ENCODE measurements around the gene GTF2B. TPM values are rescaled to one million over a fixed set of nuclear protein-coding genes. Genes with fewer than 3 reads are reported as not detected.
"Not testable (repeated sequence)": the region's sequence is repeated elsewhere in the genome, so short reads cannot be mapped to it uniquely, and the experiment has no call there.

The GTF2B gene, protein sequence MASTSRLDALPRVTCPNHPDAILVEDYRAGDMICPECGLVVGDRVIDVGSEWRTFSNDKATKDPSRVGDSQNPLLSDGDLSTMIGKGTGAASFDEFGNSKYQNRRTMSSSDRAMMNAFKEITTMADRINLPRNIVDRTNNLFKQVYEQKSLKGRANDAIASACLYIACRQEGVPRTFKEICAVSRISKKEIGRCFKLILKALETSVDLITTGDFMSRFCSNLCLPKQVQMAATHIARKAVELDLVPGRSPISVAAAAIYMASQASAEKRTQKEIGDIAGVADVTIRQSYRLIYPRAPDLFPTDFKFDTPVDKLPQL
- total RNA-seq (10 to 100 TPM in 3 of 6 donors, 1 to 10 TPM in 3; 6.3 to 15.5 (median 10.4) TPM), polyA plus RNA-seq (10 to 100 TPM; 11.1 to 18.6 TPM)

DNA sequence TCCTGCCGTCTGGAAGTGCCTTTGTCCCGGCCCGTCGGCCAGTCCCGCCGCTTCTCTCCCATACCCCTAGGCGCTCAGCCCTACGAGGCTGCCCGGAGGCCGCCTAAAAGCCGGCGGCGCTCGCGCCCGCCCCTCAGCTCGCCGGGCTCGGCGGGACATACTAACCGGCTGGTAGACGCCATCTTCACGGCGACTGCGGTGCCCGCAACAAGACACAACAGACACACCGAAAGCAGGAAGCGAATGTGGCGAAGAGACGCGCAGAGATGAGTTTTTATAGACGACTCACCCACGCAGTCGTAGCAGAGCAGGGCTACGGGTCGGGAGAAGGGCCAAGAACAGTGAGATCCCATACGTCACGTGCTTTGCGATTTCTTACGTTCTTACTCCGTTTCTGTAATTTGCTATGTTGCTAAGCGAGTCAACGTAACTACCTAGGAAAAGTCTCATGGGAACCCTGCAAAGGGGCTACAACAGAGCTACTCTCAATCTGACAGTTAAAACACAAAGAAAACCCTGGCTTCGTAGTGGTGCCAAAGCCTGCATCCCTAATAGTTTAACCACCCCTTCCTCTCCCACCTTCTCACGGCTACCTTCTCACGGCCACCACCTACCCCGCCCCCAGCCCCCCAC lies at the start of gene GTF2B:
Gene GTF2B, minus strand, starts transcription at position 250 of the 633 bp plus-strand sequence. Its CDS starts 68 bp downstream, at position 182.
- Histone ChIP-seq H3K27ac (peak within 1 kb of the TSS; percentile 85 to 96 (median 90)), H3K36me3 (peaks cover 0 to 8% (median 3%) of the 10 kb centered on the region in 3 donors), H3K27me3 (no peaks in the 10 kb centered on the region), H3K9me3 (no peaks in the 10 kb centered on the region), H3K4me1 (peaks cover 14 to 28% (median 26%) of the 10 kb centered on the region in 3 donors), H3K4me3 (peak within 1 kb of the TSS; percentile 74 to 93 (median 85))
- intact Hi-C loops (cut with DNase I): no loop called here
- peak; percentile 41 for FAIRE-seq
- peak; percentile 85 to 92 (median 88) for DNase-seq
- peak; percentile 88 to 95 (median 90) for ATAC-seq
- WGBS, 2 donors: 0 to 1% methylated on average over 47 of the region's 47 CpGs
- TF ChIP-seq, protein P1, sequence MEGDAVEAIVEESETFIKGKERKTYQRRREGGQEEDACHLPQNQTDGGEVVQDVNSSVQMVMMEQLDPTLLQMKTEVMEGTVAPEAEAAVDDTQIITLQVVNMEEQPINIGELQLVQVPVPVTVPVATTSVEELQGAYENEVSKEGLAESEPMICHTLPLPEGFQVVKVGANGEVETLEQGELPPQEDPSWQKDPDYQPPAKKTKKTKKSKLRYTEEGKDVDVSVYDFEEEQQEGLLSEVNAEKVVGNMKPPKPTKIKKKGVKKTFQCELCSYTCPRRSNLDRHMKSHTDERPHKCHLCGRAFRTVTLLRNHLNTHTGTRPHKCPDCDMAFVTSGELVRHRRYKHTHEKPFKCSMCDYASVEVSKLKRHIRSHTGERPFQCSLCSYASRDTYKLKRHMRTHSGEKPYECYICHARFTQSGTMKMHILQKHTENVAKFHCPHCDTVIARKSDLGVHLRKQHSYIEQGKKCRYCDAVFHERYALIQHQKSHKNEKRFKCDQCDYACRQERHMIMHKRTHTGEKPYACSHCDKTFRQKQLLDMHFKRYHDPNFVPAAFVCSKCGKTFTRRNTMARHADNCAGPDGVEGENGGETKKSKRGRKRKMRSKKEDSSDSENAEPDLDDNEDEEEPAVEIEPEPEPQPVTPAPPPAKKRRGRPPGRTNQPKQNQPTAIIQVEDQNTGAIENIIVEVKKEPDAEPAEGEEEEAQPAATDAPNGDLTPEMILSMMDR (IDR thresholded peaks at IDR 0.05): no peak

DNA sequence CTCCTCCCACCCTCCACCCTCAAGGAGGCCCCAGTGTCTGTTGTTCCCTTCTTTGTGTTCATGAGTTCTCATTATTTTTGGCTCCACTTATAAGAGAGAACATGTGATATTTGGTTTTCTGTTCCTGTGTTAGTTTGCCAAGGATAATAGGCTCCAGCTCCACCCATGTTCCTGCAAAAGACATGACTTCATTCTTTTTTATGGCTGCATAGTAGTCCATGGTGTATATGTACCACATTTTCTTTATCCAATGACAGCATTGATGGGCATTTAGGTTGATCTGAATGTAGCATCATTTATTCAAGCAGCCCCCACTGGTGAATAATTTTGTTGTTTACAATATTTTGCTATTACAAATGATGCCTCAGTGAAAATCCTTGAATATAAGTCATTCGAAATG lies 47.2 kb upstream of the GTF2B start:
- ATAC-seq; H3K4me1 ChIP-seq; FAIRE-seq; H3K27me3 ChIP-seq; H3K4me3 ChIP-seq; DNase-seq; H3K27ac ChIP-seq; H3K9me3 ChIP-seq; intact Hi-C loops (cut with DNase I): not testable (repeated sequence)
- peaks cover 0 to 20% (median 16%) of the 10 kb centered on the region in 3 donors for H3K36me3 ChIP-seq
- WGBS, 2 donors: 95 to 97% methylated on average over 1 of the region's 1 CpG

DNA sequence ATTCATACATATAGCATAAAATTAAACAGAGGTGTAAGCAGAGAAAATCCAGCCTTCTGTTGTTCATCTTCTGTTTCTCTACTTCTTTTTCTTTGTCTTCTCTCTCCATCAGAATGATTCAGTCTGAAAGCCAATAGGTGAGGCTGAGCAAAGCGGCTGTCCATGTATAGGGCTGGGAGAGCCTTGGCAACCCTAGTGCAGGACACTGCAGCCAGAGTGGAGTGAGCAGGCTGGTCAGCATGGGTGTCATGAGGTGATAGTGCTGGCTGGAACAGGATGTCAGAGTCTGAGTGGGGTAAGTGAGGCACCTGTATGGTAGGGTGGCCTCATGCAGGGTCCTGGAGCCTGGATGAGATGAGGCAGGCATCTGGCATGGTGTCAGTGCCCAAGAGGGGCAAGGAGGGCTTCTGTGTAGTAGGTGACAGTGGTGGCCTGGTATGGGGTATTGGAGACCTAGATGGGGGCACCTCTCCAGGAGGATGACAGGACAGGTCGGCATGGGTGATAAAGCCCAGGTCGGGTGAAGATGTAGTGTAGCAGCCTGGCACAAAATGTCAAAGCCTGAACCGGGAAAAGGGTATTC lies 45.5 kb upstream of the GTF2B start:
- DNase-seq (no peak), ATAC-seq (peak in 2 of 4 donors; percentile 16 to 24), FAIRE-seq (no peak)
- no peaks in the 10 kb centered on the region for H3K9me3 ChIP-seq
- intact Hi-C loops (cut with DNase I): no loop called here
- TF ChIP-seq, protein P1 (IDR thresholded peaks at IDR 0.05): no peak
- WGBS, 2 donors: 76 to 88% methylated on average over 4 of the region's 4 CpGs
- H3K4me3 ChIP-seq: no peak overlapping the region
- no peak overlapping the region for H3K27ac ChIP-seq
- peaks cover 0 to 20% (median 16%) of the 10 kb centered on the region in 3 donors for H3K36me3 ChIP-seq
- H3K27me3 ChIP-seq: no peaks in the 10 kb centered on the region
- no peaks in the 10 kb centered on the region for H3K4me1 ChIP-seq

DNA sequence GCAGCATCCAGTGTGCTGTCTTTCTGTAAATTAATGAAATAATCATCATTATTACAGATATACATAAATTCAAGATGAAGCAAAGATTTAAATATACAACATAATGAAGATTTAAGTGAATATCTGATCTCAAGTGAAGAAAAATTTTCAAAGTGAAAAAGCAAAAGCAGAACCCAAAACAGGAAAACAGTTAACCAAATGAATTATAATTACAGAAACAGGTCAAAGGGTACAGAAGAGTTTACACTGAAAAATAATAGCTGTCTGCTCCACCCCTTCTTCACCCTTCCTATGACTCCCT lies 44.8 kb upstream of the GTF2B start:
- FAIRE-seq: no peak

More for the DNA sequence above, 44.8 kb upstream of the GTF2B start:
- no peaks in the 10 kb centered on the region for H3K27me3 ChIP-seq
- no peaks in the 10 kb centered on the region for H3K4me1 ChIP-seq
- no peak for DNase-seq
- no peak overlapping the region for H3K27ac ChIP-seq
- no peak overlapping the region for H3K4me3 ChIP-seq
- peaks cover 0 to 20% (median 12%) of the 10 kb centered on the region in 3 donors for H3K36me3 ChIP-seq
- TF ChIP-seq, protein P1 (IDR thresholded peaks at IDR 0.05): no peak
- no peaks in the 10 kb centered on the region for H3K9me3 ChIP-seq
- no peak for ATAC-seq
- intact Hi-C loops (cut with DNase I): no loop called here

All from pancreas (tissue), 10 donors.